GM21723 (cell line): Measurements from ENCODE around the gene CLDN1.
"Not testable (repeated sequence)": the region's sequence is repeated elsewhere in the genome, so short reads cannot be mapped to it uniquely, and the experiment has no call there.

Experiments
- ATAC-seq: cut with Tn5 transposase; IDR thresholded peaks from one replicate; pipeline ENCODE4 v1.9.1; 2021; ENCODE audit warnings: mild to moderate bottlenecking, moderate library complexity; ENCODE audit not compliant: unreplicated experiment

Gene CLDN1

DNA sequence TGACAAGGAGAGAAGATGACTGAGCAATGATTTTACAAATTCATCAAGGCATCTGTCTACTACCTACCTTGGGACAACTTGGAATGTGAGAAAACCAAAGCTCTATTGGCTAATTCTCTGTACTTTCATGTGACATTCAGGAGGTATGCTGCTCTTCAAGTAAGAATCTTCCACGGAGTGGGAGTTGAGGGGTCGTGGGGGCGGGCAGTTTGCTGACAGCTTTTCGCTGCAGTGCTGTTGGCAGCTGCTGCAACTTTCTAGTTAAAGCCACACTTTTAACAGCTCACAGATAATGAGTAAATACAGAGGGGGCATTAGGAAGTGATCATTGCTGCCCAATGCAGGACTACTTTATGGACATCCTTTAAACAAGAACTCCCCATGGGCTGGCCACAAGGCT is 22.3 kb downstream of the CLDN1 start:
- no peak for ATAC-seq

DNA sequence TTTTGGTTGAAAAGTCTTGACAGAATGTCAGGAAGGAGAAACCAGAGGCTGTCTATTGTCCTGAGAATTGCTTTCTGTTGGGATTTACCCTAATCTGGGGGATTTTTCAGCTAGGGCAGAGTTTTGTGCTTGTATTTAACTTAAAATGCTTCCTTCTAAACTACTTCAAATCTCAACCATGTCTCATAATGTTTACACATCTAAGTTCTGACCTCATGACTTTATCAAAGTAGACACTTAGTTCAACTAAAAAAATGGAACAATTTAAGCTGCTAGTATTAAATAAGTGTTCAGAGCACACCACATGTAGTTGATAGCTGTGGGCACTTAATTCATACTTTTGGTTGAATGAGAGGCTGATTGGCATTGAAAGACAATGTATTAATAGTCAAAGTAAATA is 28.2 kb downstream of the CLDN1 start:
- no peak for ATAC-seq

DNA sequence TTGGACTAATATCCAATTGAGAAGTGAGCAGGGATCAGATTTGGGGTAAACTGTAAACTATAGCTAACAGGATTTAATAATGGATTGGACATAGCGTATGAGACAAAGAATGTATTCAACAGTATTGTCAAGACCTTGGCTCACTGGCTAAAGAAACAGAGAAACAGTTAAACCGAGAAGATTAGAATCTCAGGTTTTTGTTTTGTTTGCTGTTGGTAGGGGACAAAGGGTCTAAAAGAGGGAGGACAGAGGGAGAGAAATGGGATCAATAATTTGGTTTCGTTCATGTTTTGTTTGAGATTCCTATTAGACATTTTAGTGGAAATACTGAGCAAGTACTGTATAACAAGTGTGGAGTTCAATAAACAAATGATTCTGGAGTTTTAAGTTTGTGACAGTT is 28.6 kb downstream of the CLDN1 start:
- no peak for ATAC-seq

DNA sequence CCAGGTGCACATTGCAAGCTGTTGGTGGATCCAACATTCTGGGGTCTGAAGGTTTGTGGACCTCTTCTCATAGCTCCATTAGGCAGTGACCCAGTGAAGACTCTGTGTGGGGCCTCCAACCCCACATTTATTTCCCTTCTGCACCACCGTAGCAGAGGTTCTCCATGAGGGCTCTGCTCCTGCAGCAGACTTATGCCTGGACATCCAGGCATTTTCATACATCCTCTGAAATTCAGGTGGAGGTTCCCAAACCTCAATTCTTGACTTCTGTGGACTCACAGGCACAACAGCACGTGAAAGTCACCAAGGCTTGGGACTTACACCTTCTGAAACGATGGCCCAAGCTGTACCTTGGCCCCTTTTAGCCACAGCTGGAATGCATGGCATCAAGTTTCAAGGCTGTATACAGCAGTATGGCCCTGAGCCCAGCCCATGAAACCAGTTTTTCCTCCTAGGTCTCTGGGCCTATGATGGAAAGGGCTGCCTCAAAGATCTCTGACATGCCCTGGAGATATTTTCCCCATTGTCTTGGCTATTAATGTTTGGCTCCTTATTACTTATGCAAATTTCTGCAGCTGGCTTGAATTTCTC is 30.2 kb downstream of the CLDN1 start:
- ATAC-seq: no peak

DNA sequence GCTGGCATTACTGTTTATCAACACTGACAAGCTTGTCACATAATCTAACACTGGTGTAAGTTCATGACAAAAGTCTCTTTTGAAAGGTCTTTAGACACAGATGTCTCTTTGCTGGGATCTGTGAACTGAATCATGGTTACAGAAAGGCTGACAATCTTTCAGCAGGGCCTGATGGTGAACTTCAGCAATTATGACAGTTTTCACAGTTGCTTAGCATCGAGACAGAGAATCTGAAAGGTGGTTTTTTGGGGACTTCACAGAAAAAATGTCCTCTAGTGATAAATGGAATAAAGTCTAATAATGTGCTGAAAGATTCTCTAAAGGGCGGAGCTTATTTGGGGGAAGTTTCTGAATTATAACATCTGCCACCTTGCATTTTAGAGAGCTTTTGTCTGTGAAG is 32.3 kb downstream of the CLDN1 start:
- no peak for ATAC-seq

DNA sequence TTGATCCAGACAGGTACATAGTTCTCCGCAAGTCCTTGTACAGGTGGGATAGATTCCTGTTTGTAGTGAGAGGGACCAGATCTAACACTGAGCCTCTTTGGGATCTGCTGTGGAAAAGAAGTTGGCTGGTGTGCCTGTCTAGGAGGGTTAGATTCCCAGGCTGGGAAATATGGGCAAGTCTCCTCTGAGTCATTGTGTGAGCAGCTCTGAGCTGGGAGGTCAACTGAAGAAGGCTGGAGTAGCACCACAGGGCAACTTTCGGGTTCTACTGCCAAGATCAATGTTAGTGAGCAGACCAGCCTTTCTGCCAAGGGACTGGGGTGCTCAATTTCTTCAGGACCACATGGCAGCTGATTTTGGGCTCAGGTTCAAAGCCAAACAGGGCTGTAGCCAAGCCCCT is 33.4 kb downstream of the CLDN1 start:
- no peak for ATAC-seq

DNA sequence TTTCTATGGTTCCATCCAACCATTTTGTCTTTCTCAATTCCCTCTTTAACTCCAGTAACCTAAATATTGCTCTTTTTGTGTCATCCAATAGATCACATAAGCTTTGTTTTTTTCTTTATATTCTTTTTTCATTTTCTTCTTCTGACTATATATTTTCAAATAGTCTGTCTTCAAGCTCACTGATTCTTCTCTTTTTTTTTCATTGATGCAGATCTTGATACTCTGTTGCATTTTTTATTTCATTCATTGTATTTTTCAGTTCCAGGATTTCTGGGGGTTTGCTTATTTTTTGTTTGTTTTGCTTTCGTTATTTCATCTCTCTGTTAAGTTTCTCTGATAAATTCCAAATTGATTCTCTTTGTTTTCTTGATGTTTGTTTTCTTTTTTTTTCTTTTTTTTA is 36.2 kb downstream of the CLDN1 start:
- no peak for ATAC-seq

DNA sequence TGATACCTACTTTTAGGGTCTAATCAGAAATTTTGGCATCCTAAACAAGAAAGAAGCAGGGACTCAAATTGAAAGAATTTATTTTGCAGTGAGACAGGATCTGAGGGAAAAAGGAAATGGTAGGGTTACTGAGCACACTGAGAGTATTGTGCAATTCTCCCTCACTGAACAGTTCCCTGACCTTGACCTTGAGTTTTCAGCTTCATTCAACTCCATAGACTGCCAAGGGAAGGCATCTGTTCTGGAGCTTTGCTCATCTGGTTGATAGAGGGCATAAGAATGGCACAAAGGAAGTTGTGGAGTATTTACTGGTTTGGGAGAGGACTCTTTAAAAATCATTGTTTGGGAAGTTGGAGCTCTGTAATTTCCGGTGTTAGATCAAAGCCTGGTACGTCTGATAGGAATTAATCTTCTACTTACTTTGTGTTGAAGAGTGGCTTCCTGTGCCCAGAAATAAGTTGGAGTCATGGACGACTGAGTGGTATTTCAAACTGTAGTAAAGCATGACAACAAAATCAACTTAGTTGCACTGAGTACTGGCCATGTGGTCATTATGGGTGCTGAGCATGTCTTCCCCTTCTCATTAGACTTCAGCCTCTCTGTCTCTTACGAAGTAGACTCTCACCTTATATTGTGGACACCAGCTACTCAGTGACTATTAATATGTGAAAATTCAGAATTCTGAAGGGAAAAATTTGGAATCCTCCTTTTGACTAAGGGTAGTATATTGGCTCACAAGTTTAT is 40.8 kb downstream of the CLDN1 start:
- ATAC-seq: no peak

DNA sequence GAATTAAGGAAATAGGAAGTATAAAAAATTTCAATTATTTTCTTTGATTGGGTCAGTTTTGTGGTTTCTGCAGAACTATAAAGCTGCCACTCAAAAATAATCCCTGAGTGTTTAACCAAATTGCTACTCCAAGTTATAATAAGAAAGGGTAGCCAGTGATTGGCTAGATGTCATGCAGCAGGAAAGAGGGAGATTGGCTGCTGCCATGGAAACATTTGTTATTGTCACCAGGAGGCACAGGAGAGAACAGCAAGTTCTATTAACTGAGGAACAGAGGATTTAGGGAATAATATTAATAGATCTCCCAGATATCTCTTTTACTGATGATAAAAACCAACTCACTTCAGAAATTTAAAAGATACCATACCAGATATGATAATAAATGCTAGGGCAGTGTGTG is 42.6 kb downstream of the CLDN1 start:
- ATAC-seq: no peak

DNA sequence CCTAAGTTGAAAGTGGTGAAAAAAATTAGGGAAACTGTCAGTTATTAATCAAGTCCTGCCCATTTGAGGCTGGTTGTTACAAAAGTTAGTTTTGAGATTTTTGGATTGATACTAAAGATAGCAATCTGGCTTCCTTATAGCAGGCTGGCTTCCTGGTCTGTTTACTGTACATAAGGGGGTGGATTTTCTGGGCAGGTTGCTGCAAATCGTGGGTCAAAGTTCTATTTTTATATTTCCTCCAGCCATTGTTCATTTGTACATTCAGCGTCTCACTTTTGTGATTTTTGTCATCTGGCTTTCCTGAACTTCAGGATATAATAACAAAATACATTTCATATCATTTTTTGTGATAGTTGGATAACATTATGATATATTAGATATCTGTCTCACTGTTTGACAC is 49.5 kb downstream of the CLDN1 start:
- no peak for ATAC-seq

DNA sequence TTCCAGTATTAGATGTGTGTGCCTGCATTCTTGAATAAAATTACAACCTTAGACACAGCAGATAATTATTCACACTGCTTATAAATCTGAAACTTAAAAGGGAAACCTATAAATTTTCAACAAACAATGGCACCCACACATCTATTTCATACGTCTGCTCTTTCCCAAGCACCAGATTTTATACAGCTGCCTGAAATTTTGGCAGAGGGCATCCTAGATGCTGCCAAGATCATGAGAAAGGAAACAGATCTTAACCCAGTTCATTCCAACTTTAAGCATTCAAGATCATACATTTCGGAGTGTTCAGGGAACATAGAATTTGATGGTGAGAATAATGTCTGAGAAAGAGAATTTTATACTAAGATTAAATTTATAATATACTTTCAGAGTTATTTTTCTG is 53.1 kb downstream of the CLDN1 start:
- ATAC-seq: no peak

DNA sequence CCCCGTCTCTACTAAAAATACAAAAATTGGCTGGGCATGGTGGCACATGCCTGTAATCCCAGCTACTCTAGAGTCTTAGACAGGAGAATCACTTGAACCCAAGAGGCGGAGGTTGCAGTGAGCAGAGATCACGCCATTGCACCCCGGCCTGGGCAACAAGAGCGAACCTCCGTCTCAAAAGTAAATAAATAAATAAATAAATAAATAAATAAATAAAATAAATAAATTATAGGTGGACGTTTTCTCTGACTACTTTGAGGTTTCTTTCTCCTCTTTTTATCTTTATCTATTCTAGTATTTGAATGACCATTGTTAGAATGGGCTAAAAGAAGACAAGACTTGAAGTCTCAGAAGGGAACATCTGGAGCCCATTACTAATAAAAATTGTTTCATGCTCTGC is 54.8 kb downstream of the CLDN1 start:
- not testable (repeated sequence) for ATAC-seq

DNA sequence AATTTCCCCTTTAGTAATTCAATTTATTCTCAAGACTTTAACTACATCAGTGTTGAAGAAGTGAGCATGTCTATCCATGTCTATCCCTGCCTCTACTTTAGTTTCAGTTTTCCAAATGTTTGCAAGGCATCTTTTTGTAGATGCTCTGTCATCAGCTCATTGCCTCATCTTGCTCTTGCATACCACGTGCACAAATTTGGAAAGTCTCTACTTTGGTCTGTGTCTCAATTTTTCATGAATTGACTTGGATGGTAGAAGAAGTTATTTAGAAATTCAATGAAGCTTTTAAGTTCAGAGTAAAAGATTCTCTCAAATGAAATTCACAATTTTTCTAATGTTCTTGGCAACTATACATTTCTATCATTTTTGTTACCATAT is 55.3 kb downstream of the CLDN1 start:
- no peak for ATAC-seq

DNA sequence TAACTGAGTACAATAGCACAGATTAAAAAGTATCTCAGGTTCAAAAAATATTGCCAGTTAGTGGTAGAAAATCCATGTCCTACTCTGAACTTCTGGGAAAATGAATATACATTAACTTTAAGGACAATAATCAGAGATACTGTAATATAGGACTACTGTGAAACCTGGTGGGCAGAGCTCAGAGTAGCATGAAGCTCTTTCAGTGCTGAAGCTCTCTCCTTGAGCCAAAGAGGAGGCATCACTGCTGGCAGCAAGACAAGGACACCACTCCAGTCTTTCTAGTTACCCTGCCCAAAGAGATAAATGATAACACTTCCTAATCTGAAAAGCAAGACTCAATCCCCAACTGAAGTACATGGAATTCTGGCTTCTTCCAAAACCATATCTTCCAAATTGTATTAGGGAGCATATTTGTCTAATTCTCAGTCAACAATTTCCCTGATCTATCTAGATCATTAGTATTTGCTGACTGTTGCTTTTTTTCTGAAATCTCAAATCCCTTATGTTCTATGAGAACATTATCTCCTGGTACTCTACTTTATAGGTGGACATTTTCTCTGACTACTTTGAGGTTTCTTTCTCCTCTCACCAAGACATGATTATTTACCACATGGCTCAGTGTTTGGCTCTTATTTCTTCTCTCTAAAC is 55.9 kb downstream of the CLDN1 start:
- no peak for ATAC-seq

DNA sequence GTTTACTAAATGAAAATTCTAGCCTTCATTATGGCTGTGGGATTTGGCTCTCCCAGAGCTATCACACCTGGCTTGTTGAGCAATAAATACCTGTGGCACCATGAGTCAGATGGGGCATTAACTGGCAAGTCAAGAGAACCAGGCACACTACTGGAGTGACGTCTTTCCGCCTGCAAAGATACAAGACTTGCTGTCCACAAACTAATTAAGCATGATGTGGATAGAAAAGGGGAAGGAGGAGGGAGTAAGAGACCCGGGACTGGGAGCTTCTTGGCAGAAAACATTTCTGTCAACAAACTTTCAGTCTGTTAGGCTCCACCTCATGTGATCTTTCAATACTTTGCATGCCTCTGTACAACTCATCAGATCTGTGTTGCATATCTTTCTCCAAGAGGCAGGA is 56.5 kb downstream of the CLDN1 start:
- no peak for ATAC-seq

DNA sequence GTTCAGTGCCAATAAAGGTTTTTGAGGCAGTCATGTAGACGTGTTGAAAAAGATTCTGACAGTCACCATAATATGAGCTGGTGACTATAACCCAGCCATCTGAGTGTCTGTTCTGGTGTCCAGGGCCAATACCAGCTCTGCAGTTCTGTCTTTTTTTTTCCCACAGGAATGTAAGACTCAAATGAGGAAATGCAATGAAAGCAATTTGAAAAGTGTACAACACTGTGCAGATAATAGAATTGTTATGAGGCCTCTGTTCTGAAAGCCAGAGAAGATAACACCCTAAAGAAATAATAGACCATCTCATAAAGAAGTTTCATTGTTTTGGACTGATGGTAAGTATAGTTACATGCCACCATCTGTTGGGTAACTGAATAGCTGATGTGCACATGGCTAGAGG is 57.1 kb downstream of the CLDN1 start:
- ATAC-seq: no peak

DNA sequence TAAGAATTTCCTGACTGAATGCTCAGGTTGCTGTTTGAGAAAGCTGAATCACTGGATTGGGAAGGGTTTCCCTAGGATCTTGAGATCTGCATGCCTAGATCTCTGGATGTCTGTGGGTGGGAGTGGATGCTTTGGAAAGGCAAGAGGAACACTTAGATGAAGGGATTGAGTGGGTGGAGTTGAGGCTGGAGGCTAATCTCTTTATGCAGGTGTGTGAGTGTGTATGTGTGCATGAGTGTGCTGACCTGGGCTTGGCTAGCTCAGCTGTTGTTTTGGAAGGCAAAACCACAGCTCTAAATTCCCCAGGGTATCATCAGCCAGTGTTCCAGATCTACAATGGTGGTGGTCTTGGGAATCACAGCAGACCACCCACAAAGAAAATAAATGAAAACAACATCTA is 60.5 kb downstream of the CLDN1 start:
- ATAC-seq: no peak

DNA sequence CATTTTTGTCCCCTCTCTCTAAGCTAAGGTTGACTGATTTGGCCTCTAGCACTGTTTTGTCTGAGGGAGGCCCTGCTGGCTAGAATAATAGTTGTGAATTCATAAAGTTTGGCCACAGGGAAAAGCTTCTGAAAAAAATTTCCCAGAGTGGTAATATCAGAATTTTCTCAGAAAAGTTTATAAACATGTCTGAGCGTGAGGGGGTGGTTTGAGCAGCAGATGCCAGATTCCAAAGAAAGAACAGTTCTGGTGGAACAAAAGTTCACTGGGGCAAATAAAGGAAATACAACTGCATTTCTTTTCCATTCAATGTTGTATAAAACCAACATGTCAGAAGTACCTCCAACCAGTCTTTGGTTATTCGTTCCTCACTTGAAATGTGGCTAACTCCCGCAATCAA is 61.2 kb downstream of the CLDN1 start:
- no peak for ATAC-seq

DNA sequence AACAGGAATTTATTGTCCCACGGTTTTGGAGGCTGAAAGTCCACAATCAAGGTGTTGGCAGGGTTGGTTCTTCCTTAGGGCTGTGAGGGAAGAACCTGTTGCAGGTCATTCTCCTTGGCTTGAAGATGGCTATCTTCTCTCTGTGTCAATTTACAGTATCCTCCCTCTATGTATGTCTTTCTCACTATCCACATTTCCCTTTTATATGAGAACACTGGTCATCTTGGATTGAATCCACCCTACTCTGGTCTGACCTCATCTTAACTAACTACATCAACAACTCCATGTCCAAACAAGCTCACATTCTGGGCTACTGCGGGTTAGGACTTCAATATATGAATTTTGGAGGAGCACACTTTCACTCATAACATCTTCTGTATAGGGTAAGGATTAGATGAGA is 61.9 kb downstream of the CLDN1 start:
- no peak for ATAC-seq

DNA sequence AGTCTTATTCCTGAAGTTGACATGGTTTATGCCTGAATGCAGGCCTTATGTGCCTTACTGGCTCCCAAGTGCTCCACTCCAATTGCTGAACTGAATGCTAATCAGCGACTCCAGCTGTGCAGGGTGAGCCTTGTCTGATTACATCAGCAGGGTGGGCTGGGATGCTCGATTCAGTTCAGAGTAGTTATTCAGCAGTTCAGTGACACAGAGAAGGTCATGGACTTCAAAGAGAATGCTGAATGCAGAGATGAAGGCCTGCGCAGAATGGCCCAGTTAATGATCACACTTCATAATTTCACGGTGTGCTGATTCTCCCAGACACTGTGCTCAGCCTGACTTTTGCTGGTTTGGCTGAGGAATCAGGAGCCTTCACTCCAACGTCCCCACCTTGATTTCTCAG is 63.6 kb downstream of the CLDN1 start:
- ATAC-seq: no peak
